ENCODE results near the gene SCAI. TPM values are rescaled to one million over a fixed set of nuclear protein-coding genes. Genes with fewer than 3 reads are reported as not detected.

SCAI gene
- total and polyA plus RNA-seq, 9 of the 15 experiments (the other 6 are each of a cell fraction or from before 2014, with no cell fraction given): 0.70 to 12.4 (median 4.2) TPM

GRCh38 chr9:125189361-125190289, 46.3 kb upstream of the SCAI start, which contains the start of gene PPP6C (continued):
- TF ChIP-seq HSF4 (CRISPR knock-in tag; IDR thresholded peaks at IDR 0.05; ENCODE audit: borderline replicate concordance): no peak
- TF ChIP-seq, protein P1, sequence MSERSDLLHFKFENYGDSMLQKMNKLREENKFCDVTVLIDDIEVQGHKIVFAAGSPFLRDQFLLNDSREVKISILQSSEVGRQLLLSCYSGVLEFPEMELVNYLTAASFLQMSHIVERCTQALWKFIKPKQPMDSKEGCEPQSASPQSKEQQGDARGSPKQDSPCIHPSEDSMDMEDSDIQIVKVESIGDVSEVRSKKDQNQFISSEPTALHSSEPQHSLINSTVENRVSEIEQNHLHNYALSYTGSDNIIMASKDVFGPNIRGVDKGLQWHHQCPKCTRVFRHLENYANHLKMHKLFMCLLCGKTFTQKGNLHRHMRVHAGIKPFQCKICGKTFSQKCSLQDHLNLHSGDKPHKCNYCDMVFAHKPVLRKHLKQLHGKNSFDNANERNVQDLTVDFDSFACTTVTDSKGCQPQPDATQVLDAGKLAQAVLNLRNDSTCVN (CRISPR knock-in tag; IDR thresholded peaks at IDR 0.05): no peak
- no peak for TF ChIP-seq MAFF (IDR thresholded peaks at IDR 0.05; ENCODE audit: low read length)
- TF ChIP-seq, protein P2, sequence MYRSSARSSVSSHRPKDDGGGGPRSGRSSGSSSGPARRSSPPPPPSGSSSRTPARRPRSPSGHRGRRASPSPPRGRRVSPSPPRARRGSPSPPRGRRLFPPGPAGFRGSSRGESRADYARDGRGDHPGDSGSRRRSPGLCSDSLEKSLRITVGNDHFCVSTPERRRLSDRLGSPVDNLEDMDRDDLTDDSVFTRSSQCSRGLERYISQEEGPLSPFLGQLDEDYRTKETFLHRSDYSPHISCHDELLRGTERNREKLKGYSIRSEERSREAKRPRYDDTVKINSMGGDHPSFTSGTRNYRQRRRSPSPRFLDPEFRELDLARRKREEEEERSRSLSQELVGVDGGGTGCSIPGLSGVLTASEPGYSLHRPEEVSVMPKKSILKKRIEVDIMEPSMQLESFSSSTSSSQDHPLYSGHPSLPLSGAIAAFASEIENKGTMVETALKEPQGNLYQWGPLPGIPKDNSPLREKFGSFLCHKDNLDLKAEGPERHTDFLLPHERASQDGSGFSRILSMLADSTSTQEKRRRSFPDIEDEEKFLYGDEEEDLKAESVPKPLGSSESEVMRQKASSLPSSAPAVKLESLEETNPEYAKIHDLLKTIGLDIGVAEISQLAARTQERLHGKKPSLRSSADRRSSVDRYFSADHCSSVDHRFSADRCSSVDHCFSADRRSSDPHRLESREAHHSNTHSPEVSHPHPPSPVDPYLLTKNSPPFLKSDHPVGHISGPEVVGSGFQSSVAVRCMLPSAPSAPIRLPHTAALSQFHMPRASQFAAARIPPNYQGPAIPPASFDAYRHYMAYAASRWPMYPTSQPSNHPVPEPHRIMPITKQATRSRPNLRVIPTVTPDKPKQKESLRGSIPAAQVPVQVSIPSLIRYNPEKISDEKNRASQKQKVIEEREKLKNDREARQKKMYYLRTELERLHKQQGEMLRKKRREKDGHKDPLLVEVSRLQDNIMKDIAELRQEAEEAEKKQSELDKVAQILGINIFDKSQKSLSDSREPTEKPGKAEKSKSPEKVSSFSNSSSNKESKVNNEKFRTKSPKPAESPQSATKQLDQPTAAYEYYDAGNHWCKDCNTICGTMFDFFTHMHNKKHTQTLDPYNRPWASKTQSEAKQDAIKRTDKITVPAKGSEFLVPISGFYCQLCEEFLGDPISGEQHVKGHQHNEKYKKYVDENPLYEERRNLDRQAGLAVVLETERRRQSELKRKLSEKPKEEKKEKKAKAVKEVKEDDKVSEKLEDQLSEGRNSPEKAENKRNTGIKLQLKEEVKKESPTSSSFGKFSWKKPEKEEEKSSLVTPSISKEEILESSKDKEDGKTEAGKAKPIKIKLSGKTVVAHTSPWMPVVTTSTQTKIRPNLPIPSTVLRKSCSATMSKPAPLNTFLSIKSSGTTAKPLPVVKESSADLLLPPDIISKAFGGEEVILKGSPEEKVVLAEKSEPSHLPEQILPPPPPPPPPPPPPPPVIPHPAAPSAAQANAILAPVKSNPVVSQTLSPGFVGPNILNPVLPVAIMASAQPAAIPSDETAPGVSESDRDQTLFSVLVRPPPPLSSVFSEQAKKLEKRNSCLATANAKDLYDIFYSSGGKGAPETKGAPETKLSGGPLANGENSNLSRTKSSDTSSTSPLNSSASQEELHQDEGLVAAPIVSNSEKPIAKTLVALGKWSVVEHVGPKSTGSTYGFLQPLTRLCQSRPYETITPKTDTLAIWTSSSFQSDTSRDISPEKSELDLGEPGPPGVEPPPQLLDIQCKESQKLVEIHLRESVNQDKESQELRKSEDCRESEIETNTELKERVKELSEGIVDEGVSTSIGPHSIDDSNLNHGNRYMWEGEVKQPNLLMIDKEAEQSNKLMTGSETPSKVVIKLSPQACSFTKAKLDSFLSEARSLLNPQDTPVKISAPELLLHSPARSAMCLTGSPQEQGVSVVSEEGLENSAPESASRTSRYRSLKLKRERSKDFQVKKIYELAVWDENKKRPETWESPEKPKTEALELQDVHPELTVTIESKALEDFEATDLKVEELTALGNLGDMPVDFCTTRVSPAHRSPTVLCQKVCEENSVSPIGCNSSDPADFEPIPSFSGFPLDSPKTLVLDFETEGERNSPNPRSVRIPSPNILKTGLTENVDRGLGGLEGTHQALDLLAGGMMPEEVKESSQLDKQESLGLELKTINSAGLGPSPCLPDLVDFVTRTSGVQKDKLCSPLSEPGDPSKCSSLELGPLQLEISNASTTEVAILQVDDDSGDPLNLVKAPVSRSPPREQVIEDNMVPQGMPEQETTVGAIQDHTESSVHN (IDR thresholded peaks at IDR 0.05; ENCODE audit: borderline replicate concordance in 1 of 2, low read depth in 1 of 2): no peak
- TF ChIP-seq ZNF395 (CRISPR knock-in tag; IDR thresholded peaks at IDR 0.05): no peak
- TF ChIP-seq SRSF9 (IDR thresholded peaks at IDR 0.05; ENCODE audit: borderline replicate concordance, low read depth, low read length): no peak
- TF ChIP-seq TEAD4 (IDR thresholded peaks at IDR 0.05; ENCODE audit: low read length): no peak
- TF ChIP-seq TEAD4 (CRISPR knock-in tag; IDR thresholded peaks at IDR 0.05; ENCODE audit: borderline replicate concordance): no peak
- no peak for TF ChIP-seq LEF1 (IDR thresholded peaks at IDR 0.05)
- peak; percentile 61; the same call in 1 of the 2 replicates for TF ChIP-seq JUN (IDR thresholded peaks at IDR 0.05; ENCODE audit: borderline replicate concordance, low read depth, low read length)
- TF ChIP-seq JUN (CRISPR knock-in tag; IDR thresholded peaks at IDR 0.05; ENCODE audit: borderline replicate concordance): 0 out of 2 replicates have a peak, but pooled peaks have one; percentile 37
- TF ChIP-seq KLF13 (tag; IDR thresholded peaks at IDR 0.05; ENCODE audit: borderline replicate concordance, low read depth): no peak
- peak; percentile 47 for TF ChIP-seq SMAD1 (IDR thresholded peaks at IDR 0.05; ENCODE audit: low read depth, low read length, partially characterized antibody)
- no peak for TF ChIP-seq RHOXF2B (CRISPR knock-in tag; conservative IDR thresholded peaks at IDR 0.05)
- TF ChIP-seq ZNF668 (CRISPR knock-in tag; IDR thresholded peaks at IDR 0.05): no peak
- TF ChIP-seq ZNF57 (CRISPR knock-in tag; IDR thresholded peaks at IDR 0.05): no peak
- TF ChIP-seq NCOA4 (IDR thresholded peaks at IDR 0.05; ENCODE audit: partially characterized antibody): no peak

Measured in K562 (cell line).